Tibial nerve (tissue), 4 donors: ENCODE results near the gene NOC2L. TPM values are rescaled to one million over a fixed set of nuclear protein-coding genes. Genes with fewer than 3 reads are reported as not detected.

Source experiments
- DNase-seq, 2 donors: peaks; one replicate each; pipeline ENCODE4 v3.0.0-alpha.2; 2019; ENCODE audit warnings: low spot score in 2 of 2
- H3K27ac ChIP-seq, 4 donors: fragments of 200-600 bp; sonication (generic) in 3 of 4; one replicate each; pipeline ENCODE4 v1.5.1; 2017 to 2019; ENCODE audit warnings: mild to moderate bottlenecking in 1 of 4
- H3K27me3 ChIP-seq, 2 donors: fragments of 200-600 bp; sonication (generic) in 1 of 2; one replicate each; pipeline versions ENCODE4 v1.5.1 to v1.6.0; 2017 to 2019
- H3K36me3 ChIP-seq, 3 donors: fragments of 200-600 bp; sonication (generic); one replicate each; pipeline ENCODE4 v1.5.1; 2018 to 2019
- H3K4me1 ChIP-seq, 4 donors: fragments of 200-600 bp; sonication (generic) in 3 of 4; one replicate each; pipeline ENCODE4 v1.5.1; 2017 to 2019
- H3K4me3 ChIP-seq, 4 donors: fragments of 200-600 bp; sonication (generic) in 3 of 4; one replicate each; pipeline ENCODE4 v1.5.1; 2017 to 2019; ENCODE audit warnings: mild to moderate bottlenecking in 1 of 4, moderate library complexity in 1 of 4
- H3K9me3 ChIP-seq, 4 donors: fragments of 200-600 bp; sonication (generic) in 3 of 4; one replicate each; pipeline ENCODE4 v1.5.1; 2017 to 2019
- CTCF ChIP-seq, 5 experiments: fragments of 200-600 bp in 3 of 5; fragments of 450-650 bp in 2 of 5; sonication (generic) in 3 of 5; IDR thresholded peaks; one replicate each; pipeline ENCODE4 v1.5.1; 2016 to 2019; ENCODE audit warnings: antibody characterized with exemption in 5 of 5, mild to moderate bottlenecking in 3 of 5, moderate library complexity in 2 of 5
- EP300 ChIP-seq, 2 donors: sonication (generic); formaldehyde crosslinking; IDR thresholded peaks; one replicate each; pipeline ENCODE4 v1.6.1; 2017; ENCODE audit warnings: antibody characterized with exemption in 2 of 2, mild to moderate bottlenecking in 1 of 2
- POLR2A ChIP-seq, 2 donors: fragments of 450-650 bp; IDR thresholded peaks; one replicate each; pipeline ENCODE4 v1.6.1; 2017; ENCODE audit warnings: antibody characterized with exemption in 2 of 2, mild to moderate bottlenecking in 2 of 2, moderate library complexity in 2 of 2
- WGBS, 2 donors: methylation state at CpG; one replicate each; pipeline ENCODE4 v1.1.5; 2018; 5-methylcytosine and 5-hydroxymethylcytosine counted together
- total RNA-seq, 4 donors: library from RNA; depleted of rRNA; stranded (reverse); fragments of >200 nt; gene quantifications; one replicate each; pipeline ENCODE4 v1.1.0, GENCODE V29; 2016

NOC2L gene
- total RNA-seq, 4 donors from 2014 or later = 28.2 to 54.0 (median 46.4) TPM

GRCh38 chr1:938711-939489 lies 20.2 kb downstream of the NOC2L start:
- Histone ChIP-seq H3K9me3 (no peaks in the 10 kb centered on the region), H3K36me3 (peaks cover 0 to 4% (median 0%) of the 10 kb centered on the region in 3 donors), H3K27ac (peak overlapping the region in 1 of 4 donors; percentile 76), H3K4me3 (no peak overlapping the region), H3K27me3 (peaks cover 0 to 78% of the 10 kb centered on the region in 2 donors), H3K4me1 (peaks cover 0 to 74% (median 24%) of the 10 kb centered on the region in 4 donors)
- no peak for TF ChIP-seq CTCF (IDR thresholded peaks at IDR 0.05)
- TF ChIP-seq POLR2A (IDR thresholded peaks at IDR 0.05) = no peak
- TF ChIP-seq EP300 (IDR thresholded peaks at IDR 0.05) = no peak
- no peak for DNase-seq
- WGBS, 2 donors = 68 to 74% methylated on average over 17 to 22 of the region's 30 CpGs

GRCh38 chr1:938088-938683 lies 20.9 kb downstream of the NOC2L start:
- DNase-seq = no peak
- Histone ChIP-seq H3K4me1 (peaks cover 0 to 74% (median 24%) of the 10 kb centered on the region in 4 donors), H3K9me3 (no peaks in the 10 kb centered on the region), H3K4me3 (no peak overlapping the region), H3K27me3 (peaks cover 0 to 82% of the 10 kb centered on the region in 2 donors), H3K36me3 (no peaks in the 10 kb centered on the region), H3K27ac (peak overlapping the region in 2 of 4 donors; percentile 28 to 76)
- TF ChIP-seq EP300 (IDR thresholded peaks at IDR 0.05) (peak in 1 of 2 donors; percentile 26), CTCF (IDR thresholded peaks at IDR 0.05) (peak in 4 of 5 experiments; percentile 12 to 47 (median 34)), POLR2A (IDR thresholded peaks at IDR 0.05) (no peak)
- WGBS, 2 donors = 54 to 58% methylated on average over 9 to 12 of the region's 15 CpGs

GRCh38 chr1:937521-937920 lies 21.5 kb downstream of the NOC2L start:
- Histone ChIP-seq H3K9me3 (no peaks in the 10 kb centered on the region), H3K4me3 (no peak overlapping the region), H3K36me3 (no peaks in the 10 kb centered on the region), H3K4me1 (peaks cover 0 to 67% (median 21%) of the 10 kb centered on the region in 4 donors), H3K27me3 (peaks cover 0 to 83% of the 10 kb centered on the region in 2 donors), H3K27ac (peak overlapping the region in 1 of 4 donors; percentile 76)
- DNase-seq = no peak
- TF ChIP-seq EP300 (IDR thresholded peaks at IDR 0.05) (no peak), CTCF (IDR thresholded peaks at IDR 0.05) (no peak), POLR2A (IDR thresholded peaks at IDR 0.05) (no peak)
- WGBS, 2 donors = 85 to 95% methylated on average over 11 to 16 of the region's 16 CpGs

- Histone ChIP-seq H3K27me3 (peaks cover 0 to 81% of the 10 kb centered on the region in 2 donors), H3K9me3 (no peaks in the 10 kb centered on the region), H3K27ac (peak overlapping the region in 2 of 4 donors; percentile 49 to 75), H3K4me1 (peaks cover 0 to 58% (median 13%) of the 10 kb centered on the region in 4 donors), H3K36me3 (no peaks in the 10 kb centered on the region), H3K4me3 (peak overlapping the region in 1 of 4 donors; percentile 1)
- DNase-seq = no peak
- 71 to 77% methylated on average over 35 to 44 of the region's 45 CpGs for WGBS, 2 donors
- no peak for TF ChIP-seq EP300 (IDR thresholded peaks at IDR 0.05)
- no peak for TF ChIP-seq POLR2A (IDR thresholded peaks at IDR 0.05)
Measured at GRCh38 chr1:936348-937264, 22.4 kb downstream of the NOC2L start.

- Histone ChIP-seq H3K27me3 (peaks cover 0 to 79% of the 10 kb centered on the region in 2 donors), H3K9me3 (no peaks in the 10 kb centered on the region), H3K4me3 (peak overlapping the region in 1 of 4 donors; percentile 1), H3K36me3 (no peaks in the 10 kb centered on the region), H3K4me1 (peaks cover 0 to 50% (median 5%) of the 10 kb centered on the region in 4 donors), H3K27ac (peak overlapping the region in 3 of 4 donors; percentile 19 to 75 (median 49))
- DNase-seq = no peak
- TF ChIP-seq CTCF (IDR thresholded peaks at IDR 0.05) = no peak
- TF ChIP-seq EP300 (IDR thresholded peaks at IDR 0.05) = no peak
- no peak for TF ChIP-seq POLR2A (IDR thresholded peaks at IDR 0.05)
- 13 to 17% methylated on average over 6 to 17 of the region's 30 CpGs for WGBS, 2 donors
Measured at GRCh38 chr1:935751-936231, 23.3 kb downstream of the NOC2L start.
